ENCODE measurements around the gene SGCD.

The SGCD gene

GRCh38 chr5:156481741-156482140, 154.8 kb downstream of the SGCD start:
- CTCF ChIA-PET, result no interaction called here
- no peak for DNase-seq
- no peak overlapping the region for H3K27ac ChIP-seq (ENCODE audit: insufficient read depth in 1 of 2, low read depth in 1 of 2, low read length in 2 of 2, poor library complexity in 1 of 2, severe bottlenecking in 2 of 2)
- H3K9me3 ChIP-seq (ENCODE audit: control extremely low read depth in 1 of 5, control insufficient read depth in 4 of 5, insufficient read depth in 2 of 5, low read depth in 1 of 5, low read length in 4 of 5), result peaks cover 0 to 4% (median 0%) of the 10 kb centered on the region in 5 experiments
- POLR2A ChIA-PET, result no interaction called here
- 83% methylated on average over 3 of the region's 4 CpGs for WGBS (ENCODE audit: insufficient coverage)
- H3K36me3 ChIP-seq (ENCODE audit: control insufficient read depth in 4 of 4, insufficient read depth in 4 of 4, low read length in 3 of 4), result no peaks in the 10 kb centered on the region
- no peak overlapping the region for H3K4me3 ChIP-seq (ENCODE audit: control insufficient read depth in 1 of 7, extremely low read depth in 1 of 7, insufficient read depth in 4 of 7, low read depth in 2 of 7, low read length in 6 of 7)
- H3K27me3 ChIP-seq (replicated peaks in 2 of 5; ENCODE audit: control insufficient read depth in 4 of 5, insufficient read depth in 5 of 5, low read length in 4 of 5), result no peaks in the 10 kb centered on the region
- H3K4me1 ChIP-seq (ENCODE audit: control extremely low read depth in 1 of 4, control insufficient read depth in 4 of 4, insufficient read depth in 4 of 4, low read length in 3 of 4), result no peaks in the 10 kb centered on the region

DNA sequence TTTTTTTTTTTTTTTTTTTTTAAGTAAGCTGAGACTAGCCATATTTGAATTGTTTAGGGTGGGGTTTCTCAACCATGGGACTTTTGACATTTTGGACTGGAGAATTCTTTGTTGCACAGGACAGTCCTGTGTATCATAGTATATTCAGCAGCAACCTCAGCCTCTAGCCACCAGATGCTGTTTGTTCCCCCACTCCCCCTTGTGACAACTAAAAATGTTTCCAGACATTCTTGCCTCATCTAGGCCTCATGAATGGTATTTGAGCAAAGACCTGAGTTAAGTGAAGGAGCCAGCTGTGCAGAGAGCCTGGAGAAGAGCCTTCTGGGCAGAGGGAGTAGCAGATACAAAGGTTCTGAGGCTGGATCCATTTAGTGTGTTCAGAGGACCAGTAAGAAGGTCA, 155.9 kb downstream of the SGCD start:
- Histone ChIP-seq H3K9me3 (ENCODE audit: control extremely low read depth in 1 of 5, control insufficient read depth in 4 of 5, insufficient read depth in 2 of 5, low read depth in 1 of 5, low read length in 4 of 5) (peaks cover 0 to 6% (median 0%) of the 10 kb centered on the region in 5 experiments), H3K36me3 (ENCODE audit: control insufficient read depth in 4 of 4, insufficient read depth in 4 of 4, low read length in 3 of 4) (no peaks in the 10 kb centered on the region), H3K4me3 (ENCODE audit: control insufficient read depth in 1 of 7, extremely low read depth in 1 of 7, insufficient read depth in 4 of 7, low read depth in 2 of 7, low read length in 6 of 7) (no peak overlapping the region), H3K27ac (ENCODE audit: insufficient read depth in 1 of 2, low read depth in 1 of 2, low read length in 2 of 2, poor library complexity in 1 of 2, severe bottlenecking in 2 of 2) (no peak overlapping the region), H3K27me3 (replicated peaks in 2 of 5; ENCODE audit: control insufficient read depth in 4 of 5, insufficient read depth in 5 of 5, low read length in 4 of 5) (no peaks in the 10 kb centered on the region), H3K4me1 (ENCODE audit: control extremely low read depth in 1 of 4, control insufficient read depth in 4 of 4, insufficient read depth in 4 of 4, low read length in 3 of 4) (no peaks in the 10 kb centered on the region)
- DNase-seq, result no peak
- ChIA-PET POLR2A (no interaction called here), CTCF (no interaction called here)

DNA sequence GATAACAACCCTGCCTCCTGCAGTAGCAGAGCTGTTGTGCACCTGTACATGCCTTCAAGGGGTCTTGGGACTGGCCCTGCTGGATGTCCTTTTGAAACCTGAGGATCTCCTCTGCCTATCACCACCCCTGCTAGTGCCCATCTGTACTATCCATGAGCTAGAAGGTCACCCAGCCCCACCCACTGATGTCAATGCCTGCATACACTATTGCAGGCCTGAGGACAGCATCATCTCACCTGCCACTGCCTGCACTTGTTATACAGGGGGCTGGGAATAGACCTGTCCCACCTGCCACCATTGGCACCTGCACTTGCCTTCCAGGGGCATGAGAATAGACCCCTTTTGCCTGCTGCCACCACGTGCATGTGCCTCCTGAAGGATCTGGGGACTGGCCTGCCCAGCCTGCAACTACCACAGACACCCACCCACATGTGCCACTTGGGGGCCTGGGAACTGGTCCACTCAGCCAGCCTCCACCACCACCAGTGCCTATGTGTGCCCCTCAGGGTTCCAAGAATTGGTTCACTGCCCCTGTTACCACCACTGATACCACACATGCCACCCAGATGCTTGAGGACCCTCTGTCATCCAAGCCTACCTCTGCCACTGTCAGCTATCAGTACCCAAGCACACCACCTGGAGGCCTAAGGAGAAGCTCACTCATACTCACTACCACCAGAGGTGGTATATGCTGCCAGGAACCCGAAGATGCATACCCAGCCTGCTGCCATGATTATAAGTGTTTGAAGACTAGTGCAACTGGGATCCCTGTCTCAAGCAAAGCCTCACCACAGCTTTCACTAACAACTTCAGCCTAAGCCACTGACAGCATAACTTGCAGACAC, 159.7 kb downstream of the SGCD start:
- H3K4me1 ChIP-seq (ENCODE audit: control extremely low read depth in 1 of 4, control insufficient read depth in 4 of 4, insufficient read depth in 4 of 4, low read length in 3 of 4), result no peaks in the 10 kb centered on the region
- H3K27me3 ChIP-seq (replicated peaks in 2 of 5; ENCODE audit: control insufficient read depth in 4 of 5, insufficient read depth in 5 of 5, low read length in 4 of 5), result no peaks in the 10 kb centered on the region
- H3K27ac ChIP-seq (ENCODE audit: insufficient read depth in 1 of 2, low read depth in 1 of 2, low read length in 2 of 2, poor library complexity in 1 of 2, severe bottlenecking in 2 of 2), result no peak overlapping the region
- ChIA-PET CTCF (interaction anchor here (1.1 kb wide), 1 partner anchor 8 kb away, joined by 3 read pairs; no protein-coding TSS in a partner anchor), POLR2A (no interaction called here)
- no peak for DNase-seq
- H3K9me3 ChIP-seq (ENCODE audit: control extremely low read depth in 1 of 5, control insufficient read depth in 4 of 5, insufficient read depth in 2 of 5, low read depth in 1 of 5, low read length in 4 of 5), result peaks cover 0 to 10% (median 1%) of the 10 kb centered on the region in 5 experiments
- H3K36me3 ChIP-seq (ENCODE audit: control insufficient read depth in 4 of 4, insufficient read depth in 4 of 4, low read length in 3 of 4), result no peaks in the 10 kb centered on the region
- H3K4me3 ChIP-seq (ENCODE audit: control insufficient read depth in 1 of 7, extremely low read depth in 1 of 7, insufficient read depth in 4 of 7, low read depth in 2 of 7, low read length in 6 of 7), result no peak overlapping the region
- WGBS (ENCODE audit: insufficient coverage), result 93% methylated on average over 2 of the region's 2 CpGs

DNA sequence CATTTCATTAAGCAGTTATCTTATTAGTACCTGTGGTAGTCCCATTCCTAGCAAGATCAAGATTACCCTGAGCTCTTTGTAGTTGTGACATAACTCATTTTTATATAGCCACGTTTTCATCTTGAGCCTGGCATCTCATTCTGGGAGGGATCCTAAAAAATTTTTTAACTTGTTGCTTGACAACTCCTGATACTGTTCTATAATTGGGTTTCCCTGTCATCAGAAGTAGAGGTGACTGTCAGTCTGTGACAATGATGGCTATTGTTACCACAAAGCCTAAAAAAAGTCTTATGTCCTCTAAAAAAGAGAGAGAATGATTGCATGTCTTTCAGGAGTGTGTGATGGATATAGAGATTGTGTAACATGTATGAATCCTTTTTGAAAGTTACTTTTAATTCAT, 164.8 kb downstream of the SGCD start:
- H3K27ac ChIP-seq (ENCODE audit: insufficient read depth in 1 of 2, low read depth in 1 of 2, low read length in 2 of 2, poor library complexity in 1 of 2, severe bottlenecking in 2 of 2), result no peak overlapping the region
- no peak overlapping the region for H3K4me3 ChIP-seq (ENCODE audit: control insufficient read depth in 1 of 7, extremely low read depth in 1 of 7, insufficient read depth in 4 of 7, low read depth in 2 of 7, low read length in 6 of 7)
- H3K4me1 ChIP-seq (ENCODE audit: control extremely low read depth in 1 of 4, control insufficient read depth in 4 of 4, insufficient read depth in 4 of 4, low read length in 3 of 4), result no peaks in the 10 kb centered on the region
- no peak for DNase-seq
- 71% methylated on average over 1 of the region's 1 CpG for WGBS (ENCODE audit: insufficient coverage)
- POLR2A ChIA-PET, result no interaction called here
- no peaks in the 10 kb centered on the region for H3K27me3 ChIP-seq (replicated peaks in 2 of 5; ENCODE audit: control insufficient read depth in 4 of 5, insufficient read depth in 5 of 5, low read length in 4 of 5)
- no peaks in the 10 kb centered on the region for H3K36me3 ChIP-seq (ENCODE audit: control insufficient read depth in 4 of 4, insufficient read depth in 4 of 4, low read length in 3 of 4)
- CTCF ChIA-PET, result no interaction called here
- H3K9me3 ChIP-seq (ENCODE audit: control extremely low read depth in 1 of 5, control insufficient read depth in 4 of 5, insufficient read depth in 2 of 5, low read depth in 1 of 5, low read length in 4 of 5), result peaks cover 0 to 6% (median 1%) of the 10 kb centered on the region in 5 experiments

DNA sequence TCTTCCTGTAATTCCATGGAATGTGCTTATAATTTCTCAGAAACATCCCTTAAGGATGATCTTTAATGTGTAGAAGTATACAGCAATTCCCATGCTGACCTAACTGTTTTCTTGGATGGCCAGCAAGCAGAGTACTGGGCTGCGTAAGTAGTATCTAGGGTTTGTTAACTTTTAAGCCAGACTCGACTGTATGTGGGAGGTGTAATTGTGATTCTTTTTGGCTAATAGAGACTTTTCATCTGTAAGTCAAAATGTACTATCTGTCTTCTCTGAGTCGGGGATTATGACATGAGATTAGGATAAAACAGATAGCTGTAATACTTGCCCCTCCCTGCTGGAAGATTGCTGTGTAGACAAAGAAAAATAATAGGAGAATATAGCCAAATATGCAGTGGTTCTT, 169.3 kb downstream of the SGCD start:
- Histone ChIP-seq H3K4me3 (ENCODE audit: control insufficient read depth in 1 of 7, extremely low read depth in 1 of 7, insufficient read depth in 4 of 7, low read depth in 2 of 7, low read length in 6 of 7) (no peak overlapping the region), H3K27me3 (replicated peaks in 2 of 5; ENCODE audit: control insufficient read depth in 4 of 5, insufficient read depth in 5 of 5, low read length in 4 of 5) (no peaks in the 10 kb centered on the region), H3K27ac (ENCODE audit: insufficient read depth in 1 of 2, low read depth in 1 of 2, low read length in 2 of 2, poor library complexity in 1 of 2, severe bottlenecking in 2 of 2) (no peak overlapping the region), H3K9me3 (ENCODE audit: control extremely low read depth in 1 of 5, control insufficient read depth in 4 of 5, insufficient read depth in 2 of 5, low read depth in 1 of 5, low read length in 4 of 5) (no peaks in the 10 kb centered on the region), H3K4me1 (ENCODE audit: control extremely low read depth in 1 of 4, control insufficient read depth in 4 of 4, insufficient read depth in 4 of 4, low read length in 3 of 4) (no peaks in the 10 kb centered on the region), H3K36me3 (ENCODE audit: control insufficient read depth in 4 of 4, insufficient read depth in 4 of 4, low read length in 3 of 4) (no peaks in the 10 kb centered on the region)
- no peak for DNase-seq
- 94% methylated on average over 3 of the region's 3 CpGs for WGBS (ENCODE audit: insufficient coverage)
- POLR2A ChIA-PET, result no interaction called here
- CTCF ChIA-PET, result no interaction called here

DNA sequence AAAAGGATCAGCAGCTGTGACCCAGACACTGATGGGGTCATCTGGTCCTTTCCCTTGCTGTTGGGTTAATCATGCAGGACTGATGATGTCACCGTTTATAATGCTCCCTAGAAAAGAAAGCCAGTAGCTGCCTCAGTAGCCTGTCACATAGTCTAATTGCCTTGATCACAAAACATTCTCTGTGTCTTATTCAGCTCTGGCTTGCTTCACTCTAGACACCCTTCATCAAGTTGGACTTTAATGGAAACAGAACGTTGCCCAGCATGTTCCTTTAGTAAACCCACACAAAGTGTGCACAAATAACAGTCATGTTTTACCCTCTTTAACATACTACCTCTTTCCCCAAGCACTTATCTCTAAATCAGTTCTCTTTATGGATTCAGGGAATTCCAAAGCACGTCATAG, 170.8 kb downstream of the SGCD start:
- Histone ChIP-seq H3K27me3 (replicated peaks in 2 of 5; ENCODE audit: control insufficient read depth in 4 of 5, insufficient read depth in 5 of 5, low read length in 4 of 5) (no peaks in the 10 kb centered on the region), H3K36me3 (ENCODE audit: control insufficient read depth in 4 of 4, insufficient read depth in 4 of 4, low read length in 3 of 4) (no peaks in the 10 kb centered on the region), H3K4me3 (ENCODE audit: control insufficient read depth in 1 of 7, extremely low read depth in 1 of 7, insufficient read depth in 4 of 7, low read depth in 2 of 7, low read length in 6 of 7) (no peak overlapping the region), H3K9me3 (ENCODE audit: control extremely low read depth in 1 of 5, control insufficient read depth in 4 of 5, insufficient read depth in 2 of 5, low read depth in 1 of 5, low read length in 4 of 5) (no peaks in the 10 kb centered on the region), H3K4me1 (ENCODE audit: control extremely low read depth in 1 of 4, control insufficient read depth in 4 of 4, insufficient read depth in 4 of 4, low read length in 3 of 4) (no peaks in the 10 kb centered on the region), H3K27ac (ENCODE audit: insufficient read depth in 1 of 2, low read depth in 1 of 2, low read length in 2 of 2, poor library complexity in 1 of 2, severe bottlenecking in 2 of 2) (no peak overlapping the region)
- DNase-seq, result no peak
- POLR2A ChIA-PET, result no interaction called here
- CTCF ChIA-PET, result no interaction called here
- 48% methylated on average over 2 of the region's 3 CpGs for WGBS (ENCODE audit: insufficient coverage)

DNA sequence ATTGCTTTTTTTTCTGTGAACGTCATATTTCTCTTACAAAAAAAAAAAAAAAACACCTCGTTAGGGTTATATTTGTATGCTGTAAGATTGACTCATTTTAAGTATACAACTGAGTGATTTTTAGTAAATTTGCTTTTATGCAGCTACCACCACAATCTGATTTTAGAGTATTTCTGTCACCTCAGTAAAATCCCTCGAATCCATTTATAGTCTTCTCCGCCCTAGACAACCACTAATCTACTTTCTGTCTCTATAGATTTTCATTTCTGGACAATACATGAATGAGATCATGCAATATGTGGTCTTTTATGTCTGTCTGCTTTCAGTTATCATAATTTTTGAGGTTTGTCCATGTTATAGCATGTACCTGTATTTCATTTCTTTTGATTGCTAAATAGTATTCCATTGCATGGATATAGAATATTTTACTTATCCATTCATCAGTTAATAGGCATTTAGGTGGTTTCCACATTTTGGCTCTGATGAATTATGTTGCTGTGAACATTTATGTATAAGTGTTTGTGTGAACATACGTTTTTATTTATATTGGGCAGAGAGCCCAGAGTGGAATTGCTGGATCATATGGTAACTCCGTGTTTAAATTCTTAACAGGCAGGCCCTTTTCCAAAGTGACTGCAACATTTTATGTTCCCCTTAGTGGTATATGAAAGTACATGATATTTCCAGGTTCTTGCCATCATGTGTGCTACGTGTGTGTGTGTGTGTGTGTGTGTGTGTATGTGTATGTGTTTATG, 171.4 kb downstream of the SGCD start:
- H3K36me3 ChIP-seq (ENCODE audit: control insufficient read depth in 4 of 4, insufficient read depth in 4 of 4, low read length in 3 of 4), result no peaks in the 10 kb centered on the region
- 75% methylated on average over 3 of the region's 7 CpGs for WGBS (ENCODE audit: insufficient coverage)
- no peak for DNase-seq
- no peaks in the 10 kb centered on the region for H3K27me3 ChIP-seq (replicated peaks in 2 of 5; ENCODE audit: control insufficient read depth in 4 of 5, insufficient read depth in 5 of 5, low read length in 4 of 5)
- no peaks in the 10 kb centered on the region for H3K9me3 ChIP-seq (ENCODE audit: control extremely low read depth in 1 of 5, control insufficient read depth in 4 of 5, insufficient read depth in 2 of 5, low read depth in 1 of 5, low read length in 4 of 5)
- H3K27ac ChIP-seq (ENCODE audit: insufficient read depth in 1 of 2, low read depth in 1 of 2, low read length in 2 of 2, poor library complexity in 1 of 2, severe bottlenecking in 2 of 2), result no peak overlapping the region
- no peaks in the 10 kb centered on the region for H3K4me1 ChIP-seq (ENCODE audit: control extremely low read depth in 1 of 4, control insufficient read depth in 4 of 4, insufficient read depth in 4 of 4, low read length in 3 of 4)
- POLR2A ChIA-PET, result no interaction called here
- no peak overlapping the region for H3K4me3 ChIP-seq (ENCODE audit: control insufficient read depth in 1 of 7, extremely low read depth in 1 of 7, insufficient read depth in 4 of 7, low read depth in 2 of 7, low read length in 6 of 7)
- CTCF ChIA-PET, result no interaction called here

All from common myeloid progenitor, CD34-positive (primary cell).